ENCODE results near the gene MAST4.

Gene MAST4

GRCh38 chr5:67063055-67063454 lies 466.9 kb downstream of the MAST4 start:
- H3K27ac ChIP-seq (ENCODE audit: extremely low read depth, low read depth, low read length), result no peak overlapping the region
- CTCF ChIA-PET, result interaction anchor here (0.7 kb wide), 2 partner anchors 14 to 160 kb away, joined by 3 read pairs; no protein-coding TSS in a partner anchor
- peaks cover 6% of the 10 kb centered on the region; the same call in 1 of the 2 replicates for H3K4me1 ChIP-seq (ENCODE audit: control insufficient read depth, insufficient read depth, low read length)
- TF ChIP-seq ZNF654 (tag by site-specific recombination; IDR thresholded peaks at IDR 0.05; ENCODE audit: low read depth) (no peak), ZNF626 (tag by site-specific recombination; IDR thresholded peaks at IDR 0.05) (no peak), ZBTB20 (tag by site-specific recombination; IDR thresholded peaks at IDR 0.05) (no peak), PBX3 (CRISPR knock-in tag; IDR thresholded peaks at IDR 0.05) (no peak), ZNF335 (tag by site-specific recombination; conservative IDR thresholded peaks at IDR 0.05) (no peak), ZNF449 (tag by site-specific recombination; IDR thresholded peaks at IDR 0.05) (no peak), ZBTB49 (tag by site-specific recombination; IDR thresholded peaks at IDR 0.05; ENCODE audit: low read depth) (no peak), ZSCAN16 (tag by site-specific recombination; IDR thresholded peaks at IDR 0.05) (no peak), ZNF549 (tag by site-specific recombination; IDR thresholded peaks at IDR 0.05) (no peak), ZNF629 (tag by site-specific recombination; IDR thresholded peaks at IDR 0.05) (no peak), ZNF600 (tag by site-specific recombination; IDR thresholded peaks at IDR 0.05) (no peak), TRIM28 (IDR thresholded peaks at IDR 0.05; ENCODE audit: borderline replicate concordance, low read length) (no peak), SETDB1 (IDR thresholded peaks at IDR 0.05; ENCODE audit: insufficient read length, low read length) (no peak), ZNF2 (tag by site-specific recombination; IDR thresholded peaks at IDR 0.05) (no peak)
- POLR2A ChIA-PET, result no interaction called here
- H3K4me3 ChIP-seq (ENCODE audit: low read depth, low read length), result no peak overlapping the region
- no peaks in the 10 kb centered on the region for H3K36me3 ChIP-seq (ENCODE audit: control insufficient read depth in 2 of 2, insufficient read depth in 1 of 2, low read length in 2 of 2)
- no peaks in the 10 kb centered on the region for H3K9me3 ChIP-seq (ENCODE audit: control insufficient read depth, insufficient read depth, low read depth, low read length)

- H3K27ac ChIP-seq (ENCODE audit: extremely low read depth, low read depth, low read length), result no peak overlapping the region
- TF ChIP-seq ZNF221 (tag by site-specific recombination; IDR thresholded peaks at IDR 0.05; ENCODE audit: borderline replicate concordance) (no peak), ZBTB20 (tag by site-specific recombination; IDR thresholded peaks at IDR 0.05) (no peak), PRDM1 (tag by site-specific recombination; IDR thresholded peaks at IDR 0.05) (peak; percentile 28; the same call in 1 of the 2 replicates)
- no peak overlapping the region for H3K4me3 ChIP-seq (ENCODE audit: low read depth, low read length)
- POLR2A ChIA-PET, result no interaction called here
- H3K9me3 ChIP-seq (ENCODE audit: control insufficient read depth, insufficient read depth, low read depth, low read length), result no peaks in the 10 kb centered on the region
- H3K4me1 ChIP-seq (ENCODE audit: control insufficient read depth, insufficient read depth, low read length), result peaks cover 6% of the 10 kb centered on the region; the same call in 1 of the 2 replicates
- CTCF ChIA-PET, result interaction anchor here (0.7 kb wide), 1 partner anchor 15 kb away, joined by 3 read pairs; no protein-coding TSS in a partner anchor
- H3K36me3 ChIP-seq (ENCODE audit: control insufficient read depth in 2 of 2, insufficient read depth in 1 of 2, low read length in 2 of 2), result no peaks in the 10 kb centered on the region
Observed at GRCh38 chr5:67063791-67064190, 467.6 kb downstream of the MAST4 start.

GRCh38 chr5:67065237-67065636 lies 469.0 kb downstream of the MAST4 start:
- TF ChIP-seq MZF1 (tag by site-specific recombination; IDR thresholded peaks at IDR 0.05; ENCODE audit: borderline replicate concordance) (no peak), GLIS1 (tag by site-specific recombination; IDR thresholded peaks at IDR 0.05) (no peak), ZNF433 (tag by site-specific recombination; IDR thresholded peaks at IDR 0.05; ENCODE audit: low read depth) (no peak), ZNF416 (tag by site-specific recombination; IDR thresholded peaks at IDR 0.05) (no peak), ZNF302 (tag by site-specific recombination; IDR thresholded peaks at IDR 0.05; ENCODE audit: low read depth) (no peak), ZNF513 (tag by site-specific recombination; IDR thresholded peaks at IDR 0.05) (no peak), ZNF18 (tag by site-specific recombination; IDR thresholded peaks at IDR 0.05) (no peak)
- Histone ChIP-seq H3K4me3 (ENCODE audit: low read depth, low read length) (no peak overlapping the region), H3K9me3 (ENCODE audit: control insufficient read depth, insufficient read depth, low read depth, low read length) (no peaks in the 10 kb centered on the region), H3K36me3 (ENCODE audit: control insufficient read depth in 2 of 2, insufficient read depth in 1 of 2, low read length in 2 of 2) (no peaks in the 10 kb centered on the region), H3K27ac (ENCODE audit: extremely low read depth, low read depth, low read length) (no peak overlapping the region), H3K4me1 (ENCODE audit: control insufficient read depth, insufficient read depth, low read length) (no peaks in the 10 kb centered on the region)
- ChIA-PET POLR2A (no interaction called here), CTCF (interaction anchor here (0.9 kb wide), 1 partner anchor 33 kb away, joined by 3 read pairs; no protein-coding TSS in a partner anchor)
